ENCODE data around the gene ZC3H12C.

Gene ZC3H12C

GRCh38 chr11:110196241-110196754 lies 103.1 kb downstream of the ZC3H12C start:
- no peak for DNase-seq (ENCODE audit: low spot score)
- in situ Hi-C loops (cut with MboI; ENCODE audit: low sequenced_read_pairs, unreplicated experiment), result no loop called here
- TF ChIP-seq CTCF (IDR thresholded peaks at IDR 0.05; ENCODE audit: borderline replicate concordance, control extremely low read depth, extremely low read depth, insufficient read depth, missing control alignments), result no peak

GRCh38 chr11:110196884-110197420 lies 103.8 kb downstream of the ZC3H12C start:
- in situ Hi-C loops (cut with MboI; ENCODE audit: low sequenced_read_pairs, unreplicated experiment), result no loop called here
- DNase-seq (ENCODE audit: low spot score), result no peak

GRCh38 chr11:110198031-110198729 lies 105.0 kb downstream of the ZC3H12C start:
- no peak for TF ChIP-seq CTCF (IDR thresholded peaks at IDR 0.05; ENCODE audit: borderline replicate concordance, control extremely low read depth, extremely low read depth, insufficient read depth, missing control alignments)
- in situ Hi-C loops (cut with MboI; ENCODE audit: low sequenced_read_pairs, unreplicated experiment), result no loop called here

More at GRCh38 chr11:110196884-110197420, 103.8 kb downstream of the ZC3H12C start:
- no peak for TF ChIP-seq CTCF (IDR thresholded peaks at IDR 0.05; ENCODE audit: borderline replicate concordance, control extremely low read depth, extremely low read depth, insufficient read depth, missing control alignments)

GRCh38 chr11:110199184-110199981 lies 106.2 kb downstream of the ZC3H12C start:
- no peak for DNase-seq (ENCODE audit: low spot score)
- no peak for TF ChIP-seq CTCF (IDR thresholded peaks at IDR 0.05; ENCODE audit: borderline replicate concordance, control extremely low read depth, extremely low read depth, insufficient read depth, missing control alignments)
- in situ Hi-C loops (cut with MboI; ENCODE audit: low sequenced_read_pairs, unreplicated experiment), result no loop called here

More at GRCh38 chr11:110198031-110198729, 105.0 kb downstream of the ZC3H12C start:
- DNase-seq (ENCODE audit: low spot score), result no peak

- TF ChIP-seq CTCF (IDR thresholded peaks at IDR 0.05; ENCODE audit: borderline replicate concordance, control extremely low read depth, extremely low read depth, insufficient read depth, missing control alignments), result no peak
- in situ Hi-C loops (cut with MboI; ENCODE audit: low sequenced_read_pairs, unreplicated experiment), result loop anchor here (5.0 to 25.0 kb wide), 2 partner anchors 172 to 1037 kb away; partner anchors contain the start of gene POU2AF2
- DNase-seq (ENCODE audit: low spot score), result no peak
These were observed 107.0 kb downstream of the ZC3H12C start for GRCh38 chr11:110200241-110200640.

GRCh38 chr11:110200836-110201235 lies 107.6 kb downstream of the ZC3H12C start:
- no peak for DNase-seq (ENCODE audit: low spot score)
- in situ Hi-C loops (cut with MboI; ENCODE audit: low sequenced_read_pairs, unreplicated experiment), result loop anchor here (5.0 to 25.0 kb wide), 2 partner anchors 171 to 1036 kb away; partner anchors contain the start of gene POU2AF2
- no peak for TF ChIP-seq CTCF (IDR thresholded peaks at IDR 0.05; ENCODE audit: borderline replicate concordance, control extremely low read depth, extremely low read depth, insufficient read depth, missing control alignments)

All from GM13976 (cell line).